GM23248 (cell line): ENCODE results near the gene MAGEE2. TPM values are rescaled to one million over a fixed set of nuclear protein-coding genes. Genes with fewer than 3 reads are reported as not detected.
"Not testable (repeated sequence)": the region's sequence is repeated elsewhere in the genome, so short reads cannot be mapped to it uniquely, and the experiment has no call there.

ENCODE experiments used
- DNase-seq: peaks from one replicate; pipeline ENCODE4 v3.0.0-alpha.2; 2015
- H2AFZ ChIP-seq: fragments of 200-600 bp; sonication (generic); 2 replicates; pipeline ENCODE4 v1.6.1; 2016; ENCODE audit warnings: antibody characterized with exemption
- H3F3A ChIP-seq: fragments of 200-600 bp; sonication (generic); 2 replicates; pipeline ENCODE4 v1.6.1; 2016; ENCODE audit warnings: mild to moderate bottlenecking, antibody characterized with exemption, mixed run types; ENCODE audit not compliant: insufficient read depth
- H3K27ac ChIP-seq: fragments of 200-600 bp; sonication (generic); 2 replicates; pipeline ENCODE4 v1.5.1; 2016; ENCODE audit warnings: mild to moderate bottlenecking
- H3K27me3 ChIP-seq: fragments of 200-600 bp; sonication (generic); replicated peaks from 2 replicates; pipeline ENCODE4 v1.6.1; 2016; ENCODE audit warnings: mild to moderate bottlenecking; ENCODE audit not compliant: insufficient read depth
- H3K36me3 ChIP-seq: fragments of 200-600 bp; sonication (generic); 2 replicates; pipeline ENCODE4 v1.6.1; 2016; ENCODE audit warnings: low read depth, mild to moderate bottlenecking
- H3K4me1 ChIP-seq: fragments of 200-600 bp; sonication (generic); 2 replicates; pipeline ENCODE4 v1.6.1; 2016; ENCODE audit warnings: mild to moderate bottlenecking; ENCODE audit not compliant: insufficient read depth
- H3K4me2 ChIP-seq: fragments of 200-600 bp; sonication (generic); one replicate; pipeline ENCODE4 v1.6.1; 2016; ENCODE audit warnings: mild to moderate bottlenecking; ENCODE audit not compliant: unreplicated experiment
- H3K4me3 ChIP-seq: fragments of 200-600 bp; sonication (generic); 2 replicates; pipeline ENCODE4 v1.5.1; 2016; ENCODE audit warnings: mild to moderate bottlenecking
- H3K79me2 ChIP-seq: fragments of 200-600 bp; sonication (generic); 2 replicates; pipeline ENCODE4 v1.6.1; 2016; ENCODE audit warnings: mild to moderate bottlenecking; ENCODE audit not compliant: insufficient read depth
- H3K9ac ChIP-seq: fragments of 200-600 bp; sonication (generic); 2 replicates; pipeline ENCODE4 v1.6.1; 2016; ENCODE audit warnings: mild to moderate bottlenecking
- H3K9me2 ChIP-seq: fragments of 200-600 bp; sonication (generic); 2 replicates; pipeline ENCODE4 v1.6.1; 2016; ENCODE audit warnings: mixed run types, mild to moderate bottlenecking, moderate library complexity; ENCODE audit not compliant: insufficient read depth
- H3K9me3 ChIP-seq: fragments of 200-600 bp; sonication (generic); one replicate; pipeline ENCODE4 v1.6.1; 2017; ENCODE audit warnings: low read depth
- H4K20me1 ChIP-seq: fragments of 200-600 bp; sonication (generic); 2 replicates; pipeline ENCODE4 v1.6.0; 2016; ENCODE audit not compliant: insufficient read depth
- EZH2 ChIP-seq: fragments of 200-600 bp; sonication (generic); IDR thresholded peaks from 2 replicates; pipeline ENCODE4 v1.6.1; 2018; ENCODE audit warnings: antibody characterized with exemption, mild to moderate bottlenecking; ENCODE audit not compliant: insufficient read depth, poor library complexity, severe bottlenecking
- EZH2phosphoT487 ChIP-seq: fragments of 200-600 bp; sonication (generic); IDR thresholded peaks from 2 replicates; pipeline ENCODE4 v1.6.1; 2018; ENCODE audit warnings: antibody characterized with exemption, moderate library complexity, mild to moderate bottlenecking, low read depth; ENCODE audit not compliant: insufficient read depth
- WGBS, 2 experiments: methylation state at CpG; one replicate each; pipeline ENCODE4 v1.1.6; 2015 to 2017; ENCODE audit warnings: low lambda C conversion rate in 2 of 2, low coverage in 1 of 2; ENCODE audit errors: missing lambda C conversion rate in 2 of 2; 5-methylcytosine and 5-hydroxymethylcytosine counted together
- in situ Hi-C: fragments of 300-500 bp; cut with MboI; formaldehyde crosslinking; loops from 2 replicates; pipeline ENCODE4 v1.15.0; 2020
- polyA plus RNA-seq: library from polyadenylated mRNA; unstranded; fragments of >200 nt; fragmentation: Nextera tagmentation; extraction: Ambion mirVana; gene quantifications from 2 replicates; pipeline ENCODE4 v1.2.1, GENCODE V29; 2016
- total RNA-seq: library from RNA; depleted of rRNA; stranded (reverse); fragments of >200 nt; shearing (Covaris generic); gene quantifications from 2 replicates; pipeline ENCODE4 v1.2.3, GENCODE V29; 2014; rRNA removed

The MAGEE2 gene, protein sequence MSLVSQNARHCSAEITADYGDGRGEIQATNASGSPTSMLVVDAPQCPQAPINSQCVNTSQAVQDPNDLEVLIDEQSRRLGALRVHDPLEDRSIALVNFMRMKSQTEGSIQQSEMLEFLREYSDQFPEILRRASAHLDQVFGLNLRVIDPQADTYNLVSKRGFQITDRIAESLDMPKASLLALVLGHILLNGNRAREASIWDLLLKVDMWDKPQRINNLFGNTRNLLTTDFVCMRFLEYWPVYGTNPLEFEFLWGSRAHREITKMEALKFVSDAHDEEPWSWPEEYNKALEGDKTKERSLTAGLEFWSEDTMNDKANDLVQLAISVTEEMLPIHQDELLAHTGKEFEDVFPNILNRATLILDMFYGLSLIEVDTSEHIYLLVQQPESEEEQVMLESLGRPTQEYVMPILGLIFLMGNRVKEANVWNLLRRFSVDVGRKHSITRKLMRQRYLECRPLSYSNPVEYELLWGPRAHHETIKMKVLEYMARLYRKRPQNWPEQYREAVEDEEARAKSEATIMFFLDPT
- total RNA-seq (not detected in 2 replicates), polyA plus RNA-seq (not detected in 2 replicates)

DNA sequence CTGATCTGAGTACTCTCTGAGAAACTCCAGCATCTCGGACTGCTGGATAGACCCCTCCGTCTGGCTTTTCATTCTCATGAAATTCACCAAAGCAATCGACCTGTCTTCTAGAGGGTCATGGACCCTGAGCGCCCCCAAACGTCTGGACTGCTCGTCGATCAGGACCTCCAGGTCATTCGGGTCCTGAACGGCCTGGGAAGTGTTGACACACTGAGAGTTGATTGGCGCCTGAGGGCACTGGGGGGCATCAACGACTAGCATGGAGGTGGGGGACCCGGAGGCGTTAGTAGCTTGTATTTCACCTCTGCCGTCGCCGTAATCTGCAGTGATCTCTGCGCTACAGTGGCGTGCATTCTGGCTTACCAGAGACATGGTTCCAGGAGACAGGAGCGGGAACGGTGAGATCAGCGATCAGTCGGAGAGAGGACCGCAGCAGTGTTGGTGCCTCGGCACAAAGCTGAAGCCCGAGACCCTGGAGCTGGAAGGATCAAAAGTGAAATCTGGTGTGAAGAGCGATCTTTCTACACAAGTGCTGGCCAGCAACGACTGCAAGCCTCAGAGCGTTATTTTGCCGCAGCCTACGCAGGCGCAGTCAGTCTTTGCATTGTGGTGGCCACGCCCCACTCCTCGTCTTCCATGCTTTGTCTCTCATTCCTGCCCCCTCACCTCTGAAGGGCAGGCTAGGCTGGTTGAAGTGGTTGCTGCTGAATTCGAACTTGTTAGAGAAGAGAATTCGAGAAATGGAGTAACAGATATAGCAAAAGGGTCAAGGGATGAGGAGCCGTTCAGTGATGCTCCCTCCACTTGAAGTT lies at the start of gene MAGEE2:
TSS of gene MAGEE2 (minus strand) at position 575 of the 812 bp plus-strand sequence. CDS start at position 372, 203 bp downstream.
- H3K27me3 ChIP-seq, result no peaks in the 10 kb centered on the region
- no peak within 1 kb of the TSS for H3K27ac ChIP-seq
- no peaks in the 10 kb centered on the region for H3K79me2 ChIP-seq
- no peaks in the 10 kb centered on the region for H4K20me1 ChIP-seq
- 5% methylated on average over 31 to 33 of the region's 36 CpGs for WGBS, 2 experiments
- H3K4me3 ChIP-seq, result peak within 1 kb of the TSS; percentile 37; the same call in 1 of the 2 replicates
- no peaks in the 10 kb centered on the region for H3K9me3 ChIP-seq
- H2AFZ ChIP-seq, result peak within 1 kb of the TSS; percentile 41; the same call in 1 of the 2 replicates
- peak; percentile 23 for DNase-seq
- H3K4me2 ChIP-seq, result peak within 1 kb of the TSS; percentile 20
- no peaks in the 10 kb centered on the region for H3F3A ChIP-seq
- TF ChIP-seq EZH2, result no peak
- no peak within 1 kb of the TSS for H3K9ac ChIP-seq
- no peaks in the 10 kb centered on the region for H3K9me2 ChIP-seq
- no peaks in the 10 kb centered on the region for H3K36me3 ChIP-seq
- no peaks in the 10 kb centered on the region for H3K4me1 ChIP-seq
- in situ Hi-C loops, result no loop called here

DNA sequence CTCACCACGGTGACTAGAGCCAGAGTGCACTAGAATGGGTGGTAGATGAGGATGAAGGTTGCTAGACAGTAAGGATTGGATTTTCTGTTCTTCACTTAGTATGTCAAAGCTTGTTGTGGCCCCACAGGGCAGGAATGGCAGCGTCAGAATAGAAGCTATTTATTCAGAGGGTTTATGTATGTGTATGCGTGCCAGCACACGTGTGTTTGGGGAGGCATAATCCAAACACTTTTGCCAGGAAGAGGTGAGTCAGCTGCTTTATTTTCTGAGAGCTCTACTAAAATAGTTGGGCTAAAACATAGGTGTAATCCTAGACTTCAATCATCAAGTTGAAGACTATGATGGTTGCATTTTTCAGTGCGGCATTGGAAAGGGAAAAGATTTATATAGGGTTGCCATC lies 1.2 kb upstream of the MAGEE2 start:
- WGBS, 2 experiments, result 48 to 51% methylated on average over 5 of the region's 5 CpGs
- no peak for DNase-seq
- Histone ChIP-seq H3K4me2 (no peak overlapping the region), H3K9me2 (no peaks in the 10 kb centered on the region), H3K4me3 (no peak overlapping the region), H3K9me3 (no peaks in the 10 kb centered on the region), H3K27ac (no peak overlapping the region), H3K4me1 (no peaks in the 10 kb centered on the region), H3K79me2 (no peaks in the 10 kb centered on the region), H2AFZ (no peak overlapping the region), H3K36me3 (no peaks in the 10 kb centered on the region), H3K9ac (no peak overlapping the region), H4K20me1 (no peaks in the 10 kb centered on the region), H3K27me3 (no peaks in the 10 kb centered on the region), H3F3A (no peaks in the 10 kb centered on the region)
- in situ Hi-C loops, result no loop called here
- TF ChIP-seq EZH2, result no peak
- TF ChIP-seq EZH2phosphoT487, result no peak

DNA sequence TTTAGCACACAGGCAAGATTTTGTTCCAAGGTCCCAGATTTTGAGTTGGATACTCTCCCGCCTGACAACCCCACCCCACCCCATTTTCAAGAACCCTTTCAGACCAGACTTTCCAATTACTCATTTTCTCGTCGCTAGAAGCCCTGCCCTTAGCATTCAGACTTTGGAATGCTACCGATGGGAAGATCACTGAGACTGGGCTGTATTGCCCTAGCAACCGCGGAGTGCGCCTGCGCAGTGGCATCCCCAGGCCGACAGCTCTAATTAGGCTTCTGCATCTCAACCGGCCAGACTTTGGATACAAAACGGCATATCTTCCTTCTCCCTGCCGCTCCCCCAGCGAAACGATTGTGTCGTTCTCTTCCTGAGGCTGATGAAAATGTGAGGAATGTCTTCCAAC lies 3.4 kb downstream of the MAGEE2 start:
- in situ Hi-C loops, result no loop called here

DNA sequence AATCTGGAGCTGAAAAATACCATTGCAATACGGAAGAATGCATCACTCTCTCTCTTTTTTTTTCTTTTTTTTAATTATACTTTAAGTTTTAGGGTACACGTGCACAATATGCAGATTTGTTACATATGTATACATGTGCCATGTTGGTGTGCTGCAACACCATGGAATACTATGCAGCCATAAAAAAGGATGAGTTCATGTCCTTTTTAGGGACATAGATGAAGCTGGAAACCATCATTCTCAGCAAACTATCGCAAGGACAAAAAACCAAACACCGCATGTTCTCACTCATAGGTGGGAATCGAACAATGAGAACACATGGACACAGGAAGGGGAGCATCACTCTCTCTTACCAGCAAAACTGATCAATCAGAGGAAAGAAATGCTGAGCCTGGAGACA lies 17.0 kb downstream of the MAGEE2 start:
- H3K27me3 ChIP-seq, H3K36me3 ChIP-seq, H3K9ac ChIP-seq, H2AFZ ChIP-seq, H3K79me2 ChIP-seq, H3K9me3 ChIP-seq, H3K9me2 ChIP-seq, DNase-seq, H3K4me1 ChIP-seq, in situ Hi-C loops, H3K4me3 ChIP-seq, H3F3A ChIP-seq, H3K27ac ChIP-seq, H4K20me1 ChIP-seq, H3K4me2 ChIP-seq: not testable (repeated sequence)
- 34 to 35% methylated on average over 5 of the region's 5 CpGs for WGBS, 2 experiments

More for the DNA sequence above, 3.4 kb downstream of the MAGEE2 start:
- peak; percentile 10 for DNase-seq
- Histone ChIP-seq H3K9ac (no peak overlapping the region), H3K4me3 (no peak overlapping the region), H3K27me3 (no peaks in the 10 kb centered on the region), H3K9me2 (no peaks in the 10 kb centered on the region), H3K36me3 (no peaks in the 10 kb centered on the region), H2AFZ (no peak overlapping the region), H3F3A (no peaks in the 10 kb centered on the region), H3K4me2 (no peak overlapping the region), H3K27ac (no peak overlapping the region), H3K79me2 (no peaks in the 10 kb centered on the region), H3K9me3 (no peaks in the 10 kb centered on the region), H3K4me1 (no peaks in the 10 kb centered on the region), H4K20me1 (no peaks in the 10 kb centered on the region)
- TF ChIP-seq EZH2phosphoT487 (no peak), EZH2 (no peak)
- 0 to 1% methylated on average over 14 to 15 of the region's 15 CpGs for WGBS, 2 experiments
